GM18511 (cell line): ENCODE results near the gene DNAH10.
"Not testable (repeated sequence)": the region's sequence is repeated elsewhere in the genome, so short reads cannot be mapped to it uniquely, and the experiment has no call there.

Experiments
- ATAC-seq: cut with Tn5 transposase; IDR thresholded peaks from one replicate; pipeline ENCODE4 v1.9.1; 2021; ENCODE audit warnings: mild to moderate bottlenecking, moderate library complexity; ENCODE audit not compliant: unreplicated experiment

DNAH10 gene

DNA sequence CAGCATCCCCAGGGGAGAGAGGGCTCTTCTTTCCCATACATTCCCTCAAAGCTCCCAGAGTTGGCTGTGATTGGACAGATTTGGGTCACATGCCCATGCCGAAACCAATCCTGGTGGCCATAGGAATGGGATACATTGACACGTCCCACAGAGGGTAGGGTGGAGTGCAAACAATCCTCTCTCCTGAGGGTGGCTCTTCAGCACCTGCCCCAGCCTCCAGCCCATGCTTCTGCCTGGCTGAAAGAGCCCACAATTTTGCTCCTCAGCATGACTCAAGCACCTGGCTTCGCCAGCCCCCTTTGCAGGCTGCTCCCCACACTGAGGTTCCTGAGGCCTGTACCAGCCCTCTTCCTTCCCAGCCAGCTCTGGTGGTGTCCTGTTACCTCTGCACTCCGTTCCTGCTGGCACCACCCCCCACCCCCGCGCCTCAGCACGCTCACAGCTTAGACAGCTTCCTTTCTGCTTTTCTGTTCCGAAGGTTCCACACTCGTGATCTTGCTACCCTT is 138.8 kb downstream of the DNAH10 start:
- ATAC-seq = no peak

DNA sequence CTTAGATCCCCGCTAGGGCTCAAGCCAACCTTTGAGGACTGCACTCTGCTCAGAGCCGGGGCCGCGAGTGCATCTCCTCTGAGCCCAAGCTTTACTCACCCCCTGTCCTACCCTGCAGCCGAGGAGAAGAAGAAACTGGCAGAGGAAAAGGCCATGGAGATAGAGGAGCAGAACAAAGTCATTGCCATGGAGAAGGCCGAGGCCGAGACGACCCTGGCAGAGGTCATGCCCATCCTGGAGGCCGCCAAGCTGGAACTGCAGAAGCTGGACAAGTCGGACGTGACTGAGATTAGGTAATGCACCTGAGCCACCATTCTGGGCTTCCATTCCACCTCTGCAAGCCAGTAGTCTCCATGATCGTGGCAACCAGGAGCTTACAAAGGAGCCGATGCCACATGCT is 140.7 kb downstream of the DNAH10 start:
- ATAC-seq = no peak

- ATAC-seq = no peak
These were observed 141.4 kb downstream of the DNAH10 start for GRCh38 chr12:123903301-123904065.

DNA sequence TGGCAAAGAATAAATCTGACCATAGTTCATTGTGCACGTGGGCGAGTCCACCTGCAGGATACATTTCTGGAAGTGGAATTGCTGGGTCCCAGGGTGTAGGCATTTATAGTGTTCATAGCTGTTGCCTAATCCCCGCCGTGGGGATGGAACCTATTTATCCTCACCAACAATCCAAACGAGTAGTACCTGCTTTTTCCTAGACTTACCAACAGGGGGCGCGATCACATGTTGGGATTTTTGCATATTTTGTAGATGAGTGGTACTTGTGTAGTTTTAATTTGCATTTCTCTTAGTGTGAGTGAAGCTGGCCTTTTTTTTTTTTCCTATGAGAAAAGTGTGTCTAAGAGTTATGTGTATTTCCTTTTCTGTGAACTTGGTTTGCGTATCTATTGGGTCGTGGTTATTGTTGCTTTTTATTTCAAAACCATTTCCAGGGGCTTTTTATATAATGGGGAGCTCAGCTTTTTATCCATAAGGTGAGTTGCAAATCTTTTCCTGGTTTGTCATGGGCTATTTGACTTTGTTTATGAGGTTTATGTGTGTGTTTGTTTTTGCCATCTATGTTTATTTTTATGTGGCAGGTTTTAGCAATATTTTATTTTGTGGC is 143.3 kb downstream of the DNAH10 start:
- no peak for ATAC-seq

- ATAC-seq = no peak
These were observed 144.8 kb downstream of the DNAH10 start for GRCh38 chr12:123906711-123907420.

DNA sequence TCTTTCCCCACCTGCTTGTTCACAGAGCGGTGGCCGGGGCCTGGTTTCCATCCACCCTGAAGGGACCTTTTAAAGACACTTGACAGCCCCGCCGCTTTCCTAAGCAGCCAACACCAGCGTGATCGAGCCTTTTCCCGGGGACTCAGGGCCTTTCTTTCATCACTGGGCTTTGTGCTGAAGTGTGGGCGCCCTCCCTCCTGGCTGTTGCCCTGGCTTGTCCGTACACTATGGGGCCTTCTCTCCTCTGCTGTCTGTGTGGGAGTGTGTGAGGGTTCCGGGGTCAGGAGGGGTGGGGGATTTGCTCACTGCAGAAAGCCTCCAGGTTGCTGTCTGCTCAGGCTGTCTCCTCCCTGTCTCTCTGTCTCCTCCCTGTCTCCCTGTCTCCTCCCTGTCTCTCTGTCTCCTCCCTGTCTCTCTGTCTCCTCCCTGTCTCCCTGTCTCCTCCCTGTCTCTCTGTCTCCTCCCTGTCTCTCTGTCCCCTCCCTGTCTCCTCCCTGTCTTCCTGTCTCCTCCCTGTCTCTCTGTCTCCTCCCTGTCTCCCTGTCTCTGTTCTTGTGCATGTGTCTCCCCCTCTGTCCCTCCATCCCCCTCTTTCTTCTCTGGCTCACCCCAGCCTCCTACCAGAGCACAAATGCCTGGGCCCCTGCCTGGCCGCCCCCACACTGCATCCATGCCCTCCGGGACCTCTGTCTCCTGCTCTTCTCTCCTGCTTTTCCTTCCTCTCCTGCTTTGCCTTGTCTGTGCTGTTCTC is 145.8 kb downstream of the DNAH10 start:
- no peak for ATAC-seq

GRCh38 chr12:123908884-123909725 is 147.0 kb downstream of the DNAH10 start:
- ATAC-seq = no peak

GRCh38 chr12:123910057-123910456 is 148.0 kb downstream of the DNAH10 start:
- ATAC-seq = no peak

DNA sequence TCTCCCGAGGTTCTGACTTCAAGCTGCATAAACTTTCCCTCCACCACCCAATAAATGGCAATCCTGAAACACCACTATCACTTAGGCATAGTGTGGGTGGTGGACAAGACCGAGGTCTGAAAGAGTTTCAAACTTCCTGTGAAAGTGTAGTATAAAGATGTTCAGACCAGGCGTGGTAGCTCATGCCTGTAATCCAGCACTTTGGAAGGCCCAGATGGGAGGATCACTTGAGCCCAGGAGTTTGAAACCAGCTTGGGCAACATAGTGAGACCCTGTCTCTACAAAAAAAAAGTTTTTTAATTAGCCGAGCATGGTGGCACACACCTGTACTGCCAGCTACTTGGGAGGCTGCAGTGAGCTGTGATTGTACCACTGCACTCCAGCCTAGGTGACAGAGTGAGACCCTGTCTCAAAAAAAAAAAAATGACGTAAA is 148.7 kb downstream of the DNAH10 start:
- ATAC-seq = no peak

GRCh38 chr12:123911672-123912409 is 149.7 kb downstream of the DNAH10 start:
- not testable (repeated sequence) for ATAC-seq

DNA sequence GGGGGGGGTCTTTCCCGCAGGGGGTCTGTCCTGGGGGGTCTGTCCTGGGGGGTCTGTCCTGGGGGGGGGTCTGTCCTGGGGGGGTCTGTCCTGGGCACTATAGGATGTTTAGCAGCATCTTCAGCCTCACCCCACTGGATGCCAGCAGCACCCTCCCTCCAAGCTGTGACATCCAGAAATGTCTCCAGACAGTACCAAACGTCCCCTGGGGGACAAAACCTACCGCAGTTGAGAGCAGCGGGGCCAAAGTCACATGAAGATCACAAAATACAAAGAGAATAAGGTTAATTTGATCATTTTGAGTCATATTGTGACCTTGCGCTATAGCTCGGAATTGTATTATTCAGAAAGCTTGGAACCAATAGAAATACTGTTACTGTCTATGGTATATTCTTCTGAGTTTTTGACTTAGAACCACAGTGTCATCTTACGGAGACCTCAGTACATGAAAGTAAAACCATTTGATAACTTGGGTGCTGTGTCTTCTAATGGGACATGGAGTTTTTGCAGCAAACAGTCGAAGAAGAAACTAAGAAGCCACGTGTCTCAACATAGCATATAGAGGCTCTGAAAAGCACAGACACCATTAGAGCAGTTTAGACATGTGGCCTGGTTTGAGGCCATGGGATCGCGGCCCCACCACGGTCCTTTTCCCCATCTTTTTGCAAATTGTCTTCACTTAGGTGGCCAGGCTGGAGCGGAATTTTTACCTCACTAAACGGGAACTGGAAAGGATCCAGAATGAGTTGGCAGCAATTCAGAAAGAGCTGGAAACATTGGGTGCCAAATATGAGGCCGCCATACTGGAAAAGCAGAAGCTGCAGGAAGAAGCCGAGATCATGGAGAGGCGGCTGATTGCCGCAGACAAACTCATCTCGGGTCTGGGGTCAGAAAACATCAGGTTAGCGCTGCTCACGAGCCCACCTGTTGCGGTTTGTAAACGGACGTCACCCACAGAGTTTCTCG is 150.6 kb downstream of the DNAH10 start:
- ATAC-seq = no peak

DNA sequence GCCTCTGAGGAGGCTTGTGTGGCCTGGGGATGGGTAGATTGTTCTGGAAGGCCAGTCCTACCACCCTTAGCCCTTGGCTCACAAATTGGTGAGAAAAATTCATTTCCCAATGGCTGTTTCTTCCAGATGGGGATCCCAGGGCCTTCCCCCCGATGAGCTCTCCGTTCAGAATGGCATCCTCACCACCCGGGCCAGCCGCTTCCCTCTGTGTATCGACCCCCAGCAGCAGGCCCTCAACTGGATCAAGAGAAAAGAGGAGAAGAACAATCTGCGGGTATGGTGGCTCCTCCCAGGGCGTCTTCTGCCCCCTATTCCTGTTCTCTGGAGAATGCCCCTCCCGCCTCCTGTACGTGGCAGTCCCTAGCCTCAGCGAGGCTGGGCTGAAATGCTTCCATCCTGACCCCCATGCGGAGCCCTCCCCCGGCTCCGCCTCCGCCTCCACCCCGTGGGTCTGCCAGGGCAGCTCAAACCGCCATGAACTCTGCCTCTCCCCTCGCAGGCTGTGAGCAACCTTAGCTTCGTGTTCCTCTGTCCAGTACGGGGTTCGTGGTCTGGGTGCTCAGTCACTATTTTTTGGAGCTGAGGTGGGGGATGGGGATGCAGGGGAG is 152.7 kb downstream of the DNAH10 start:
- ATAC-seq = no peak

GRCh38 chr12:123916729-123917128 is 154.6 kb downstream of the DNAH10 start:
- no peak for ATAC-seq

- no peak for ATAC-seq
These were observed 155.3 kb downstream of the DNAH10 start for GRCh38 chr12:123917337-123917850.

GRCh38 chr12:123919980-123920360 is 157.9 kb downstream of the DNAH10 start:
- no peak for ATAC-seq

DNA sequence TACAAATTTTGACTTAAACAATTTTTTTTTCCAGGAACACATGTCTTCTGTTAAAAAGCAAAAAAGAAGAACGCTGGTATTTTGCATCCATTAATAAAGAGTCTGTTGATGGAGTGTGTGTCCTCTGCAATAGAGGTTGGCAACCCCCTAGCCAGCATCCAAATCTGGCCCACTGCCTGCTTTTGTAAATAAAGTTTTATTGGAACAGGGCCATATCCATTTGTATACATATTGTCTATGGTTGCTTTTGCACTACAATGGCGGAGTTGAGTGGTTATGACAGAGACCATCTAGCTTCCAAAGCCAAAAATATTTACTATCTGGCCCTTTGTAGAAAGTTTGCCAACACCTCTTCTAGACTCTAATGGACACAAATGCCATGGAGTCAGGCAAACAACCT is 160.9 kb downstream of the DNAH10 start:
- no peak for ATAC-seq

DNA sequence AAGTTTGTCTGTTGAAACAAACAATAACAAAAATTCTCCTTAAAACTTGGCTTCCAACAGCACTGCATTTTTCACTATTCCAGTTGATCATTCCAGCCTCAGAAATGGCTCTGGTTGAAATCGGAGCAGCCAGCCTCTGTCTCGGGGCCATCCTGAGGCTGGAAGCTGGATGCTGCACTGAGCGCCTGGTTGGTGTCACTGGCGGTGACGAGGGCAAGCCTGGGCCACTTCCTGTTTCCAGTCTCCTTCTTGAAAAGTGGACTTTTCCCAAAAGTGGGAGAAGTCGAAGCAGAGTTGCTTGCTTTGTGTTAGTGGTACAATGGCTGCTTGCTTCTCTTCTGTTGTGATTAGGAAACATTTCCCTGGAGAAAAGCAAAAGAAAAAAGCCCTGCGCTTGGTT is 161.8 kb downstream of the DNAH10 start:
- ATAC-seq = no peak

- no peak for ATAC-seq
These were observed 162.4 kb downstream of the DNAH10 start for GRCh38 chr12:123924539-123924938.
